Large intestine (tissue), 3 donors: Measurements from ENCODE around the gene KLHL22. TPM values are rescaled to one million over a fixed set of nuclear protein-coding genes. Genes with fewer than 3 reads are reported as not detected.
"Not testable (repeated sequence)": the region's sequence is repeated elsewhere in the genome, so short reads cannot be mapped to it uniquely, and the experiment has no call there.

Experiments used
- DNase-seq, 2 donors: peaks; one replicate each; pipeline versions ENCODE4 v3.0.0 to v3.0.0-alpha.2; 2013
- H3K27ac ChIP-seq: one replicate; pipeline ENCODE4 v1.5.1; 2013; ENCODE audit warnings: low read length
- H3K27me3 ChIP-seq: 2 replicates; pipeline ENCODE4 v1.6.1; 2013; ENCODE audit warnings: low read length; ENCODE audit not compliant: control insufficient read depth, insufficient read depth
- H3K36me3 ChIP-seq: 2 replicates; pipeline ENCODE4 v1.6.1; 2013; ENCODE audit warnings: low read length; ENCODE audit not compliant: control insufficient read depth, insufficient read depth
- H3K4me1 ChIP-seq: one replicate; pipeline ENCODE4 v1.6.1; 2013; ENCODE audit warnings: low read length; ENCODE audit not compliant: control insufficient read depth, insufficient read depth
- H3K4me3 ChIP-seq: one replicate; pipeline ENCODE4 v1.5.1; 2013; ENCODE audit warnings: low read length
- H3K9me3 ChIP-seq: one replicate; pipeline ENCODE4 v1.6.1; 2013; ENCODE audit warnings: mild to moderate bottlenecking, low read depth, low read length, moderate library complexity; ENCODE audit not compliant: control insufficient read depth
- WGBS: methylation state at CpG from one replicate; pipeline ENCODE4 v1.1.5; 2013; ENCODE audit warnings: low lambda C conversion rate; ENCODE audit not compliant: insufficient coverage; 5-methylcytosine and 5-hydroxymethylcytosine counted together
- polyA plus RNA-seq: library from polyadenylated mRNA; unstranded; fragments of 120-200 nt; gene quantifications from one replicate; pipeline ENCODE4 v1.2.1, GENCODE V29; 2013

KLHL22 gene
- polyA plus RNA-seq, 1 donor = 18.5 TPM

DNA sequence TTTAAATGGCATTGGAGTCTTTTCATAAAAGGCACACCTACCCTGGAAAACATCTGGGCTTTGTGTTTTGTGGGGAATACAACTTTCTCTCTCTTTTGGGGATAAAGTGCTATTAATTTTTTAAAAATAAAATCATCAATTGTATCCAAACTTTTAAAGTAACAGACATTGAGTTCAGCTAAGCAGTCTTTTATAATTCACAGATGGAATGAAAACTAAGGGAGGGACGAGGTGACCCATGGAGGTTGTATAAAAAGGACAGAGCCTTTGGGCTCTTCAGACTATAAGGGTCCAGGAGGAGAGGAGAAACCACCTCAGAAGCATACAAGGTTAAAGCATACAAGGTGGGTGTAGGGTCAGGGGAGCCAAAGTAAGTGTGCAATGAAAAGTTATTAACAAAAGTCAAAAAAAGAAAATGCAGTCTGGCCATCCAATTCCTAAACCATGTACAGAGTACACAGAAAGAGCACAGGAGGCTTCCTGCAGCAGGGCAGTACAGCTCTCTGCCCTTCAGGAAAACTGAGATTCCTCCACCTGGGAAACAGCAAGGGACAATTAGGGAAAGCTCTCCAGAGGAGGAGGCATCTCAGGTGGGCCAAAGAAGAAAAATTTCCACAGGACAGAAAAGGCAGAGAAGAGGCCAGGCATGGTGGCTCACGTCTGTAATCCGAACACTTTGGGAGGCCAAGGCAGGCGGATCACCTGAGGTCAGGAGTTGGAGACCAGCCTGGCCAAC, 10.5 kb downstream of the KLHL22 start:
- no peak for DNase-seq
- Histone ChIP-seq H3K27me3 (no peaks in the 10 kb centered on the region), H3K4me1 (no peaks in the 10 kb centered on the region), H3K9me3 (no peaks in the 10 kb centered on the region), H3K4me3 (no peak overlapping the region), H3K27ac (no peak overlapping the region), H3K36me3 (peaks cover 11% of the 10 kb centered on the region)
- WGBS = 100% methylated on average over 1 of the region's 4 CpGs

DNA sequence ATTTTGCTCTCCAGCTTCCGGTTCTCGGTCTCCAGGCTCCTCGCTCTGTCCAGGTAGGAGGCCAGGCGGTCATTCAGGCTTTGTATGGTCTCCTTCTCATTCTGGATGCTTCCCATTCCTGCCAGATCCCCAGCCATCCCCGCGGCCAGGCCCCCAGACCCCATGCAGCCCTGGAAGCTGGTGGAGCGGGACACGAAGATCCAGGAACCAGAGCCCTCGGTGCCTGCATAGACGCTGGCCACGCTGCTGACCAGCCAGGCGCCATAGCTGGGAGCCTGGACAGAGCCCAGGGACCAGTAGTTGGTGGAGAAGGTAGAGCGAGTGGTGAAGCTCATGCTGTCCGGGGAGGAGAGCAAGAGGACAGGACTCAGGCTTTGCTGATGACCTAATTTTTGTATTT, 11.8 kb downstream of the KLHL22 start:
- Histone ChIP-seq H3K4me3 (no peak overlapping the region), H3K27me3 (no peaks in the 10 kb centered on the region), H3K27ac (no peak overlapping the region), H3K9me3 (no peaks in the 10 kb centered on the region), H3K36me3 (peaks cover 9% of the 10 kb centered on the region), H3K4me1 (no peaks in the 10 kb centered on the region)
- 100% methylated on average over 4 of the region's 14 CpGs for WGBS
- DNase-seq = no peak

DNA sequence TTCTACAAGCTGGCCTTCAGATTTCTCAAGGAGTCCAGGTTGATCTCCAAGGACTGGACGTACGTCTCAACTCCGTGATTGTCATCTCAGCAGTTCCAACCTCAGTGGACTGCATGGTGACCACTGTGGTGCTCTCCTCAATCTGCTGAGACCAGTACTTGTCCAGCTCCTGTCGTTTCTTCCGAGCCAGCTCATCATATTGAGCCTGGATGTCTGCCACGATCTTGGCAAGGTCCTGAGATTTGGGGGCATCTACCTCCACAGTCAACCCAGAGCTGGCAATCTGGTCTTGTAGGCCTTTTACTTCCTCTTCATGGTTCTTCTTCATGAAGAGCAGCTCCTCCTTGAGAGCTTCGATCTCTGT, 12.5 kb downstream of the KLHL22 start:
- H3K27me3 ChIP-seq, H3K9me3 ChIP-seq, H3K27ac ChIP-seq, DNase-seq, H3K4me1 ChIP-seq, H3K4me3 ChIP-seq, H3K36me3 ChIP-seq: not testable (repeated sequence)
- no CpG with 5 or more reads among the region's 7 CpGs for WGBS

DNA sequence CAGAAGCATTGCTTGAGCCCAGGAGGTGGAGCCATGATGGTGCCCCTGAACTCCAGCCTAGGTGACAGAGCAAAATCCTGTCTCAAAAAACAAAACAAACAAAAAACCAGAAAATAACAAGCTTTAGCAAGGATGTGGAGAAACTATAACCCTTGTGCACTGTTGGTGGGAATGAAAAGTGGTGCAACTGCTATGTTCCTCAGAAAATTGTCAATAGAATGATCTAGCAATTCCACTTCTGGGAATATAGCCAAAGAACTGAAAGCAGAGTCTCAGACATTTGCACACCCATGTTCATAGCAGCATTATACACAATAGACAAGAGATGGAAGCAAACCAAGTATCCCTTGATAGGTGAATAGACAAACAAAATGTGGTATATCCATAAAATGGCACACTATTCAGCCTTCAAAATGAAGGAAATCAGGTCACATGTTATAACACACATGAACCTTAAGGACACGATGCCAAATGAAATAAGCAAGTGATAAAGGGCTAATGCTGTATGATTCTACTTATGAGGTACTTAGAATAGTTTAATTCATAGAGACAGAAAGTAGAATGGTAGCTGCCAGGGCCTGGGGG, 15.9 kb downstream of the KLHL22 start:
- H3K9me3 ChIP-seq = no peaks in the 10 kb centered on the region
- H3K4me1 ChIP-seq = no peaks in the 10 kb centered on the region
- no peak overlapping the region for H3K4me3 ChIP-seq
- H3K27me3 ChIP-seq = no peaks in the 10 kb centered on the region
- no peak overlapping the region for H3K27ac ChIP-seq
- no CpG with 5 or more reads among the region's 1 CpG for WGBS
- H3K36me3 ChIP-seq = peaks cover 3% of the 10 kb centered on the region
- DNase-seq = no peak

DNA sequence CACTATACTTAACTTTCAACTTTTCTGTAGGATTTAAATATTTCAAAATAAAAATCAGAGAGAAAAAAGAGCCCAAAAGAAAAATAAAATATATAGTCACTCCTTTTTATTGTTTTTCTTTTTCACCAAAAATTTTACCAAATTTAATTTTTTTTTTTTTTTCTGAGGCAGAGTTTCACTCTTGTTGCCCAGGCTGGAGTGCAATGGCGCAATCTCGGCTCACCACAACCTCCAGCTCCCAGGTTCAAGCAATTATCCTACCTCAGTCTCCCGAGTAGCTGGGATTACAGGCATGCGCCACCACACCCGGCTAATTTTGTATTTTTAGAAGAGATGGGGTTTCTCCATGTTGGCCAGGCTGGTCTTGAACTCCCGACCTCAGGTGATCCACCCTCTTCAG, 17.5 kb downstream of the KLHL22 start:
- not testable (repeated sequence) for H3K4me1 ChIP-seq, DNase-seq, H3K27ac ChIP-seq, H3K36me3 ChIP-seq, H3K27me3 ChIP-seq, H3K9me3 ChIP-seq, H3K4me3 ChIP-seq
- no CpG with 5 or more reads among the region's 6 CpGs for WGBS

DNA sequence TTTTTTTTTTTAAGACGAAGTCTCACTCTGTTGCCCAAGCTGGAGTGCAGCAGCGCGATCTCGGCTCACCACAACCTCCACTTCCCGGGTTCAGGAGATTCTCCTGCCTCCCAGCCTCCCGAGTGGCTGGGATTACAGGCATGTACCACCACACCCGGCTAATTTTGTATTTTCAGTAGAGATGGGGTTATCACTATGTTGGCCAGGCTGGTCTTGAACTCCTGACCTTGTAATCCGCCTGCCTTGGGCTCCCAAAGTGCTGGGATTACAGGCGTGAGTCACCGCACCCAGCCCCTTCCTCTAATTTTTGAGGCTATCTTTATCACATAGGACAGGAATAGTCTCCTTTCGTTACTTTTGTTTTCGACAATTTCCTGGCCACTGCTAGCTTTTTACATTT, 20.0 kb downstream of the KLHL22 start:
- no CpG with 5 or more reads among the region's 12 CpGs for WGBS
- not testable (repeated sequence) for H3K27ac ChIP-seq, H3K27me3 ChIP-seq, H3K9me3 ChIP-seq, H3K36me3 ChIP-seq, H3K4me3 ChIP-seq, DNase-seq, H3K4me1 ChIP-seq

DNA sequence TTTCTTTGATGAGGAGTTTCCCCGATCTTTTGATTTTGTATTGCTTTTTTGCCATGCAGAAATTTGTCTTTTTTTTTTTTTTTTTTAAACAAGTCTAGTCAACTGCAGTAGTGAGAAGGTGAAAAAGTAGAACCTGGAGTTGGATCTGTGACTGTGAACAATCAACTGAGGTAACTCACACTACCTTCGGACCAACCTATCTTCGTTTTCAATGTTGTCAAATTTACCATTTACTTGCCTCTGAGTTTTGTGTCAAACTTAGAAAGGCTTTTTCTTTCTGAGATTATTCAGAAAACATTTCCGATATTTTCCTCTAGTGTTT, 20.5 kb downstream of the KLHL22 start:
- Histone ChIP-seq H3K4me3 (no peak overlapping the region), H3K27me3 (no peaks in the 10 kb centered on the region), H3K27ac (no peak overlapping the region), H3K36me3 (peaks cover 12% of the 10 kb centered on the region), H3K9me3 (no peaks in the 10 kb centered on the region), H3K4me1 (no peaks in the 10 kb centered on the region)
- DNase-seq = no peak
- WGBS = 89% methylated on average over 2 of the region's 4 CpGs

DNA sequence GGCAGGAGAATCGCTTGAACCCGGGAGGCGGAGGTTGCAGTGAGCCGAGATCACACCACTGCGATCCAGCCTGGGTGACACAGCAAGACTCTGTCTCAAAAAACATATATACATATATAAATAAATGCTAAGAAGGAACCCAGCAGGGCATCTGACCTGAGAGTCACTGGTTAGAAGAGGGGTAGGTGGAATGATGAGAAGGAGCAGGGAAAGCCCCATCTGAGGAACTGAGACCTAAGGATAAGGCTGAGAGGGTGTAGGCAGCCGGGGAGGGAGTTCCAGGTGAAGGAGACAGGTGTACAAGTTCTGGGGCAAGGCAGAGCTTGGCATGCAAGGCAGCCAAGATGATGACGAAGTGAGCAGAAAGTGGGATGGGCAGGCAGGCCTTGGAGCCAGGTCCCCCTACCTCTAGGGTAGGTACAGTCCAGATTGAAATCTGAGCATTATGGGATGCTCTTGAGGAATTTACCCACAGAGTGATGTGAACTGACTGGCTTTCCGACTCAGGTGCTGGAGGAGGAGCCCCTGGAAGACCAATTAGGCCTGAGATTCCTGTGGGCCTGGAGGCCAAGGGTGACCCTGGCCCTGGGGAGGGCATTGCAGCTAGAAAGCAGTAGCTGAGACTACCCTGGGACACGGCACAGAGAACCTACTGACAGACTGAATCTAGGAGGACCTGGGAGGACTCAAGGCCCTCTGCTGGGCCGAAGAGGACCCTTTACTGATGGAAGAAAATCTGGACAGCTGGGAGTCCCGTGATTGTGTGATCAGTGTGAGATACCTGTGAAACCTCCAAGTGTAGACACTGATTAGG, 22.8 kb downstream of the KLHL22 start:
- Histone ChIP-seq H3K36me3 (peaks cover 14% of the 10 kb centered on the region), H3K9me3 (no peaks in the 10 kb centered on the region), H3K27ac (no peak overlapping the region), H3K4me1 (no peaks in the 10 kb centered on the region), H3K27me3 (no peaks in the 10 kb centered on the region), H3K4me3 (no peak overlapping the region)
- WGBS = 93% methylated on average over 3 of the region's 11 CpGs
- no peak for DNase-seq

DNA sequence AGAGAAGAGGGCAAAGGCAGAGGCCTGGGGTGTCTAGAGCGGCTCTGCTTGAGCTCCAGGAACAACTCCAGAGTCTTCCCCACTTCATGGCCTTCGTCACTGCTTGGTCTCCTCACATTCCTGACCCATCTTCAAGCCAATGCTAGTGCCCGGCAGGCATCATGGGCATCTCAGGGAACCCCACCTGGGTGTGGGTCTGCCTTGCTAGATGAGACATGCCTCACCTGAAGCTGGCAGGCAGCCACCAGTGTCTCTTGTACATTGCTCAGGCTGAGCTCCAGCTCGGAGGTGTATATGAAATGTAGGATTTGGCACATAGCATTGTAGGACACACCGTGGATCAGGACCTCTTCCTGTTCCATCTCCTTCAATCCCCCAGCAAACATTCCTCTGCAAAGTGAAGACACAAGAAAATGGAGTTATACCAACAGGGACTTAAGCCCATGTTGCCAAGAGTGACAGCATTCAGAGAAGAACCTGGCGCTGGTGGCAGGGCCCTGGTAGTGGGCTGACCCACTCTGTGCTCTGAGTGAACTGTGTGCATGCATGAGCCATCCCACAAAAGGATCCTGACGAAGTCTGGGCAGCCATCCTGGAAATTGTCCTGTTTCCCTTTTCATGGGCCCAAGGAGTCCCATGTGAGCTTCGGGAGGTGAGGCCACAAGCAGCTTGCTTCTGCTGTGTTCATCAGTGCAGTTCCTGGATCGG, 24.3 kb downstream of the KLHL22 start:
- Histone ChIP-seq H3K9me3 (no peaks in the 10 kb centered on the region), H3K36me3 (peaks cover 14% of the 10 kb centered on the region), H3K27ac (no peak overlapping the region), H3K4me1 (no peaks in the 10 kb centered on the region), H3K27me3 (no peaks in the 10 kb centered on the region), H3K4me3 (no peak overlapping the region)
- WGBS = no CpG with 5 or more reads among the region's 9 CpGs
- no peak for DNase-seq

DNA sequence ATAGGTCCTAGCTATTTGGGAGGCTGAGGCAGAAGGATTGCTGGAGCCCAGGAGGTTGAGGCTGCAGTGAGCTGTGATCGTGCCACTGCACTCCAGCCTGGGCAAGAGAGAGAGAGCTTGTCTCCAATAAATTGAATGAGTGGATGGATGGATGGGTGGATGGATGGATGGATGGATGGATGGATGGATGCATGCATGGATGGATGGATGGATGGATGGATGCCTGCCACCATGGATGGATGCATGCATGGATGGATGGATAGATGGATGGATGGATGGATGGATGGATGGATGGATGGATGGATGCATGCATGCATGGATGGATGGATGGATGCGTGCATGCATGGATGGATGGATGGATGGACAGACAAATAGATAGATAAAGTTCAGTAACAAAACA, 25.1 kb downstream of the KLHL22 start:
- H3K4me3 ChIP-seq = not testable (repeated sequence)
- H3K36me3 ChIP-seq = peaks cover 14% of the 10 kb centered on the region
- no CpG with 5 or more reads among the region's 2 CpGs for whole genome bisulfite sequencing

More for the DNA sequence above, 25.1 kb downstream of the KLHL22 start:
- not testable (repeated sequence) for H3K27ac ChIP-seq, H3K27me3 ChIP-seq, DNase-seq, H3K9me3 ChIP-seq, H3K4me1 ChIP-seq
